HG03135 (cell line): ENCODE results near the gene MNT.

Experiments used
- ATAC-seq: cut with Tn5 transposase; IDR thresholded peaks from one replicate; pipeline ENCODE4 v1.9.1; 2021; ENCODE audit warnings: mild to moderate bottlenecking, moderate library complexity; ENCODE audit not compliant: unreplicated experiment

MNT gene

GRCh38 chr17:2396568-2397246, 4.2 kb downstream of the MNT start:
- ATAC-seq, result no peak

GRCh38 chr17:2396192-2396567, 4.7 kb downstream of the MNT start:
- ATAC-seq, result no peak

GRCh38 chr17:2395258-2396181, 5.3 kb downstream of the MNT start:
- no peak for ATAC-seq

- ATAC-seq, result no peak
Observed at GRCh38 chr17:2394775-2395201, 6.1 kb downstream of the MNT start.

- ATAC-seq, result no peak
Observed at GRCh38 chr17:2393954-2394749, 6.7 kb downstream of the MNT start.

- ATAC-seq, result peak; percentile 34
Observed at GRCh38 chr17:2393174-2393953, 7.5 kb downstream of the MNT start.

GRCh38 chr17:2392252-2393173, 8.3 kb downstream of the MNT start:
- ATAC-seq, result peak; percentile 44

GRCh38 chr17:2391597-2392251, 9.1 kb downstream of the MNT start:
- no peak for ATAC-seq

GRCh38 chr17:2390199-2390836, 10.5 kb downstream of the MNT start:
- no peak for ATAC-seq

GRCh38 chr17:2388683-2389055, 12.2 kb downstream of the MNT start:
- ATAC-seq, result no peak

GRCh38 chr17:2388020-2388682, 12.7 kb downstream of the MNT start:
- no peak for ATAC-seq

- ATAC-seq, result no peak
Observed at GRCh38 chr17:2387086-2388019, 13.5 kb downstream of the MNT start.

GRCh38 chr17:2386400-2387085, 14.3 kb downstream of the MNT start:
- ATAC-seq, result no peak

- no peak for ATAC-seq
Observed at GRCh38 chr17:2385240-2386210, 15.3 kb downstream of the MNT start.

GRCh38 chr17:2384439-2385127, 16.3 kb downstream of the MNT start:
- ATAC-seq, result no peak
